K562 (cell line): ENCODE measurements around the gene PEPD. TPM values are rescaled to one million over a fixed set of nuclear protein-coding genes. Genes with fewer than 3 reads are reported as not detected.

Experiments
- ATAC-seq: fragments of 200-7000 bp; cut with Tn5 transposase; 3 replicates; pipeline ENCODE4 v1.9.1; 2020; ENCODE audit warnings: moderate library complexity
- BruUV-seq: library from RNA; stranded (reverse); fragments of 400-500 nt; replicated peaks from 2 replicates; lab custom pipeline; 2021; lab: Mats Ljungman, UMichigan
- CTCF ChIA-PET: fragments of 300-600 bp; formaldehyde crosslinking; extraction: SDS; loops from one replicate; lab custom pipeline; 2021; ENCODE audit warnings: low intra/inter-chr PET ratio; lab: Yijun Ruan, JAX
- POLR2A ChIA-PET: fragments of 300-600, 350-650 bp; sonication (Branson Sonifier 250); formaldehyde crosslinking; extraction: SDS; loops from one replicate; lab custom pipeline; 2021; ENCODE audit warnings: antibody characterized with exemption, inconsistent platforms; lab: Yijun Ruan, JAX
- DNase-seq, 4 experiments: peaks; one replicate each; pipeline versions ENCODE4 v3.0.0 to v3.0.0-alpha.2; 2011 to 2018; ENCODE audit warnings: low spot score in 3 of 4, mixed read lengths in 3 of 4; ENCODE audit errors: extremely low read depth in 1 of 4
- FAIRE-seq: peaks from 2 replicates; lab custom pipeline; 2011; peaks lifted over from hg19 to GRCh38; lab: Jason Lieb, UNC
- H2AFZ ChIP-seq: 2 replicates; pipeline ENCODE4 v1.6.0; 2011; ENCODE audit warnings: low read depth, low read length, control low read depth, inconsistent platforms
- H3K27ac ChIP-seq: fragments of 200-600 bp; 3 replicates; pipeline ENCODE4 v1.8.0; 2011; ENCODE audit warnings: low read depth, mild to moderate bottlenecking, control low read depth, inconsistent platforms, low read length, moderate library complexity, mixed read lengths; ENCODE audit errors: extremely low read depth
- H3K27me3 ChIP-seq, 2 experiments: fragments of 300-600 bp in 1 of 2; 2 replicates in 1 of 2; 3 replicates in 1 of 2; pipeline versions ENCODE4 v1.6.0 to v1.8.0; 2011; ENCODE audit warnings: inconsistent platforms in 2 of 2, low read length in 2 of 2, mild to moderate bottlenecking in 1 of 2, mixed read lengths in 1 of 2, moderate library complexity in 1 of 2; ENCODE audit not compliant: control insufficient read depth in 2 of 2, insufficient read depth in 2 of 2
- H3K36me3 ChIP-seq: fragments of 300-600 bp; 3 replicates; pipeline ENCODE4 v1.8.0; 2011; ENCODE audit warnings: mild to moderate bottlenecking, low read length, inconsistent platforms; ENCODE audit not compliant: control insufficient read depth, insufficient read depth
- H3K4me1 ChIP-seq, 2 experiments: fragments of 200-600 bp in 1 of 2; replicated peaks in 1 of 2; 2 replicates in 1 of 2; 3 replicates in 1 of 2; pipeline versions ENCODE4 v1.5.1 to v1.8.0; 2011; ENCODE audit warnings: inconsistent platforms in 2 of 2, low read length in 2 of 2, mild to moderate bottlenecking in 1 of 2, mixed read lengths in 1 of 2, moderate library complexity in 1 of 2; ENCODE audit not compliant: control insufficient read depth in 2 of 2, insufficient read depth in 2 of 2
- H3K4me2 ChIP-seq: 2 replicates; pipeline ENCODE4 v1.6.1; 2011; ENCODE audit warnings: low read length, control low read depth, inconsistent platforms, mixed read lengths; ENCODE audit not compliant: insufficient read depth
- H3K4me3 ChIP-seq: fragments of 200-600 bp; sonication (generic), shearing (Covaris generic); 2 replicates; pipeline ENCODE4 v1.5.1; 2016; ENCODE audit warnings: control low read depth, inconsistent platforms
- H3K79me2 ChIP-seq: fragments of 200-600 bp; 3 replicates; pipeline ENCODE4 v1.8.0; 2011; ENCODE audit warnings: low read length, inconsistent platforms; ENCODE audit not compliant: control insufficient read depth, insufficient read depth
- H3K9ac ChIP-seq, 2 experiments: 2 replicates each; pipeline versions ENCODE4 v1.6.0 to v1.6.1; 2011; ENCODE audit warnings: low read depth in 2 of 2, low read length in 2 of 2, control low read depth in 1 of 2, inconsistent platforms in 1 of 2, mild to moderate bottlenecking in 1 of 2, mixed read lengths in 1 of 2; ENCODE audit not compliant: insufficient read depth in 1 of 2
- H3K9me1 ChIP-seq: one replicate; pipeline ENCODE4 v1.6.0; 2011; ENCODE audit warnings: inconsistent platforms, mild to moderate bottlenecking, low read length, moderate library complexity; ENCODE audit not compliant: control insufficient read depth, insufficient read depth
- H3K9me3 ChIP-seq: replicated peaks from 2 replicates; pipeline ENCODE4 v1.5.1; 2011; ENCODE audit warnings: low read depth, low read length, inconsistent platforms; ENCODE audit not compliant: control insufficient read depth, insufficient read depth
- H4K20me1 ChIP-seq: replicated peaks from 2 replicates; pipeline ENCODE4 v1.6.1; 2011; ENCODE audit warnings: low read length, inconsistent platforms, mixed read lengths; ENCODE audit not compliant: control insufficient read depth, insufficient read depth
- CREB3L1 ChIP-seq: fragments of 450-650 bp; IDR thresholded peaks from 2 replicates; pipeline ENCODE4 v1.6.1; 2014; ENCODE audit warnings: low read depth, mild to moderate bottlenecking, moderate library complexity, borderline replicate concordance
- FOXA1 ChIP-seq: fragments of 450-650 bp; IDR thresholded peaks from 2 replicates; pipeline ENCODE4 v1.6.1; 2016; ENCODE audit warnings: mild to moderate bottlenecking, borderline replicate concordance
- TCF3 ChIP-seq: sonication (generic); formaldehyde crosslinking; IDR thresholded peaks from 2 replicates; pipeline ENCODE4 v1.4.0; 2020; ENCODE audit warnings: mild to moderate bottlenecking, missing genetic modification reagents
- WGBS: fragments of 100-300 bp; shearing (Covaris generic); methylation state at CpG from one replicate; pipeline ENCODE4 v1.1.6; 2016; ENCODE audit warnings: low coverage, mixed read lengths; ENCODE audit not compliant: insufficient coverage; ENCODE audit errors: missing lambda C conversion rate; 5-methylcytosine and 5-hydroxymethylcytosine counted together
- in situ Hi-C: fragments of 300-500 bp; cut with MboI; formaldehyde crosslinking; loops from 4 replicates; pipeline ENCODE4 v1.15.0; 2018; ENCODE audit warnings: inconsistent platforms, mixed read lengths
- intact Hi-C: fragments of 100-400 bp; cut with micrococcal nuclease; formaldehyde crosslinking; loops from 2 replicates; pipeline ENCODE4 v1.14.2; 2022
- polyA plus RNA-seq, 8 experiments: library from polyadenylated mRNA; depleted of rRNA in 4 of 8; stranded (reverse) in 5 of 8; unstranded in 3 of 8; fragments of >200 nt; fragmentation: Nextera tagmentation in 2 of 8; fragmentation: Illumina TruSeq in 1 of 8; extraction: Ambion mirVana in 2 of 8; extraction: Trizol in 1 of 8; gene quantifications; 2 replicates each; pipeline versions ENCODE4 v1.2.1 to v1.2.3, GENCODE V29; 2011 to 2014; ENCODE audit warnings: inconsistent platforms in 1 of 8, missing spikeins in 1 of 8
- total RNA-seq, 7 experiments: library from RNA; depleted of rRNA in 6 of 7; stranded (reverse); fragments of >200 nt in 6 of 7; fragmentation: Illumina TruSeq in 2 of 7; extraction: Trizol in 2 of 7; gene quantifications; 2 replicates each; pipeline versions ENCODE4 v1.2.1 to v1.2.3, GENCODE V29; 2011 to 2021; ENCODE audit warnings: low replicate concordance in 1 of 7

Gene PEPD
- total and polyA plus RNA-seq, 9 of the 15 experiments (the other 6 are each of a cell fraction or from before 2014, with no cell fraction given): 1.3 to 19.2 (median 16.0) TPM

GRCh38 chr19:33446330-33447293, 75.0 kb downstream of the PEPD start:
- CTCF ChIA-PET: no interaction called here
- Histone ChIP-seq H3K9ac (no peak overlapping the region), H3K4me2 (no peak overlapping the region), H3K4me3 (no peak overlapping the region), H3K79me2 (no peaks in the 10 kb centered on the region), H3K9me1 (no peaks in the 10 kb centered on the region), H3K9me3 (no peaks in the 10 kb centered on the region), H3K4me1 (no peaks in the 10 kb centered on the region; a peak in 1 of 5 replicates), H2AFZ (no peak overlapping the region), H3K36me3 (no peaks in the 10 kb centered on the region), H3K27me3 (peaks cover 0 to 16% of the 10 kb centered on the region in 2 experiments; a peak in 2 of 5 replicates), H4K20me1 (peaks cover 5% of the 10 kb centered on the region; the same call in 1 of the 2 replicates), H3K27ac (no peak overlapping the region)
- POLR2A ChIA-PET: interaction anchor here (0.6 to 0.7 kb wide), 2 partner anchors 69 to 178 kb away, joined by 3 read pairs; no protein-coding TSS in a partner anchor
- no TSS peak for BruUV-seq
- intact Hi-C loops (no loop called here), in situ Hi-C loops (loop anchor here (25.0 kb wide), 1 partner anchor 1266 kb away; no protein-coding TSS in a partner anchor)
- ATAC-seq: no peak
- no peak for FAIRE-seq
- no peak for DNase-seq
- no peak for TF ChIP-seq FOXA1
- no peak for TF ChIP-seq CREB3L1
- TF ChIP-seq TCF3: no peak
- 22% methylated on average over 20 of the region's 23 CpGs for WGBS
